HepG2 (cell line): ENCODE results near the gene ST3GAL4. TPM values are rescaled to one million over a fixed set of nuclear protein-coding genes. Genes with fewer than 3 reads are reported as not detected.

Experiments
- ATAC-seq: fragments of 200-7000 bp; cut with Tn5 transposase; 3 replicates; pipeline ENCODE4 v1.9.1; 2020; ENCODE audit warnings: mild to moderate bottlenecking, moderate library complexity
- BruUV-seq: library from RNA; stranded (reverse); fragments of 400-500 nt; replicated peaks from 2 replicates; lab custom pipeline; 2021; lab: Mats Ljungman, UMichigan
- CTCF ChIA-PET: fragments of 300-600 bp; formaldehyde crosslinking; extraction: SDS; loops from one replicate; lab custom pipeline; 2021; ENCODE audit warnings: low total read pairs, inconsistent platforms, low intra/inter-chr PET ratio; lab: Yijun Ruan, JAX
- POLR2A ChIA-PET: fragments of 350-600 bp; sonication (Branson Sonifier 250); formaldehyde crosslinking; loops from one replicate; lab custom pipeline; 2020; ENCODE audit warnings: antibody characterized with exemption, inconsistent platforms; lab: Yijun Ruan, JAX
- DNase-seq: peaks from one replicate; pipeline ENCODE4 v3.0.0-alpha.2; 2015; ENCODE audit warnings: low spot score
- FAIRE-seq: peaks from 3 replicates; lab custom pipeline; 2011; peaks lifted over from hg19 to GRCh38; lab: Jason Lieb, UNC
- H2AFZ ChIP-seq: one replicate; pipeline ENCODE4 v1.6.1; 2011; ENCODE audit warnings: low read length, inconsistent platforms
- H3K27ac ChIP-seq: fragments of 300-600 bp; 3 replicates; pipeline ENCODE4 v1.8.0; 2011; ENCODE audit warnings: mixed run types, mild to moderate bottlenecking, mixed read lengths, low read length, inconsistent platforms; ENCODE audit not compliant: insufficient read depth; ENCODE audit errors: extremely low read length
- H3K27me3 ChIP-seq, 2 experiments: fragments of 200-600 bp in 1 of 2; 2 replicates in 1 of 2; 3 replicates in 1 of 2; pipeline versions ENCODE4 v1.6.0 to v1.8.0; 2011; ENCODE audit warnings: low read length in 2 of 2, mild to moderate bottlenecking in 2 of 2, moderate library complexity in 2 of 2, inconsistent platforms in 1 of 2; ENCODE audit not compliant: insufficient read depth in 2 of 2, control insufficient read depth in 1 of 2
- H3K36me3 ChIP-seq, 2 experiments: fragments of 200-600 bp in 1 of 2; replicated peaks in 1 of 2; 2 replicates in 1 of 2; 3 replicates in 1 of 2; pipeline versions ENCODE4 v1.5.1 to v1.8.0; 2011; ENCODE audit warnings: low read length in 2 of 2, inconsistent platforms in 1 of 2; ENCODE audit not compliant: insufficient read depth in 2 of 2, control insufficient read depth in 1 of 2
- H3K4me1 ChIP-seq: 2 replicates; pipeline ENCODE4 v1.5.1; 2012; ENCODE audit warnings: low read length, inconsistent platforms; ENCODE audit not compliant: insufficient read depth
- H3K4me2 ChIP-seq: 2 replicates; pipeline ENCODE4 v1.6.0; 2011; ENCODE audit warnings: low read depth, low read length, inconsistent platforms
- H3K4me3 ChIP-seq, 3 experiments: fragments of 200-600 bp in 1 of 3; sonication (generic), shearing (Covaris generic) in 1 of 3; replicated peaks in 1 of 3; 2 replicates each; pipeline ENCODE4 v1.5.1; 2011 to 2016; ENCODE audit warnings: low read length in 3 of 3, inconsistent platforms in 2 of 3, low read depth in 2 of 3, mild to moderate bottlenecking in 2 of 3, control low read depth in 1 of 3, mixed read lengths in 1 of 3; ENCODE audit not compliant: insufficient read depth in 1 of 3
- H3K79me2 ChIP-seq: one replicate; pipeline ENCODE4 v1.6.1; 2011; ENCODE audit warnings: low read length, inconsistent platforms; ENCODE audit not compliant: insufficient read depth
- H3K9ac ChIP-seq: 2 replicates; pipeline ENCODE4 v1.6.0; 2011; ENCODE audit warnings: mild to moderate bottlenecking, low read depth, low read length, inconsistent platforms; ENCODE audit not compliant: insufficient read depth
- H3K9me3 ChIP-seq: 2 replicates; pipeline ENCODE4 v1.5.1; 2012; ENCODE audit warnings: mild to moderate bottlenecking, low read length
- H4K20me1 ChIP-seq: 2 replicates; pipeline ENCODE4 v1.6.0; 2011; ENCODE audit warnings: inconsistent platforms, mild to moderate bottlenecking, low read length, moderate library complexity; ENCODE audit not compliant: insufficient read depth
- ELF4 ChIP-seq: sonication (generic); formaldehyde crosslinking; IDR thresholded peaks from 2 replicates; pipeline ENCODE4 v1.5.0; 2020; ENCODE audit warnings: missing genetic modification reagents, mild to moderate bottlenecking, moderate library complexity, borderline replicate concordance
- FIP1L1 ChIP-seq: fragments of 200-400 bp; formaldehyde crosslinking; IDR thresholded peaks from 2 replicates; pipeline ENCODE4 v1.6.1; 2018; ENCODE audit warnings: low read depth, mild to moderate bottlenecking, low read length, moderate library complexity, borderline replicate concordance; ENCODE audit not compliant: insufficient read depth
- HOXA3 ChIP-seq: sonication (generic); formaldehyde crosslinking; IDR thresholded peaks from 2 replicates; pipeline ENCODE4 v1.5.0; 2020; ENCODE audit warnings: missing genetic modification reagents
- JUNB ChIP-seq: sonication (generic); formaldehyde crosslinking; IDR thresholded peaks from 2 replicates; pipeline ENCODE4 v1.8.0; 2022; ENCODE audit warnings: missing genetic modification reagents, mild to moderate bottlenecking, borderline replicate concordance
- MATR3 ChIP-seq: sonication (generic); formaldehyde crosslinking; IDR thresholded peaks from 2 replicates; pipeline ENCODE4 v1.4.0; 2020; ENCODE audit warnings: missing genetic modification reagents
- NRL ChIP-seq: sonication (generic); formaldehyde crosslinking; IDR thresholded peaks from 2 replicates; pipeline ENCODE4 v1.5.0; 2020; ENCODE audit warnings: missing genetic modification reagents, mild to moderate bottlenecking, moderate library complexity, borderline replicate concordance
- SP2 ChIP-seq: sonication (generic); formaldehyde crosslinking; IDR thresholded peaks from 2 replicates; pipeline ENCODE4 v1.5.1; 2020; ENCODE audit warnings: mild to moderate bottlenecking, missing genetic modification reagents
- ZNF18 ChIP-seq: sonication (generic); formaldehyde crosslinking; IDR thresholded peaks from 2 replicates; pipeline ENCODE4 v1.8.0; 2022; ENCODE audit warnings: mild to moderate bottlenecking, missing genetic modification reagents; ENCODE audit not compliant: insufficient replicate concordance
- ZNF232 ChIP-seq: sonication (generic); formaldehyde crosslinking; IDR thresholded peaks from 2 replicates; pipeline ENCODE4 v1.4.0; 2020; ENCODE audit warnings: missing genetic modification reagents, borderline replicate concordance
- ZNF260 ChIP-seq: sonication (generic); formaldehyde crosslinking; IDR thresholded peaks from 2 replicates; pipeline ENCODE4 v1.4.0; 2020; ENCODE audit warnings: missing genetic modification reagents, low read depth, mild to moderate bottlenecking, borderline replicate concordance
- ZNF615 ChIP-seq: sonication (generic); formaldehyde crosslinking; IDR thresholded peaks from 2 replicates; pipeline ENCODE4 v1.5.0; 2020; ENCODE audit warnings: mild to moderate bottlenecking, missing genetic modification reagents, borderline replicate concordance
- WGBS: methylation state at CpG from one replicate; pipeline ENCODE4 v1.1.6; 2017; ENCODE audit warnings: low lambda C conversion rate; 5-methylcytosine and 5-hydroxymethylcytosine counted together
- in situ Hi-C: cut with HindIII; loops from 2 replicates; pipeline ENCODE4 v1.10.0; 2017; ENCODE audit warnings: low pct_unique_long_range_greater_than_20kb; ENCODE audit not compliant: extremely low pct_ligation_motif_present
- intact Hi-C: fragments of 100-400 bp; cut with micrococcal nuclease; formaldehyde crosslinking; loops from one replicate; pipeline ENCODE4 v1.10.0; 2022; ENCODE audit not compliant: unreplicated experiment
- polyA plus RNA-seq, 8 experiments: library from polyadenylated mRNA; depleted of rRNA in 3 of 8; stranded (reverse) in 7 of 8; unstranded in 1 of 8; fragments of >200 nt; fragmentation: Illumina TruSeq in 4 of 8; extraction: Trizol in 4 of 8; gene quantifications; 2 replicates each; pipeline versions ENCODE4 v1.2.1 to v1.2.3, GENCODE V29; 2011 to 2016; ENCODE audit warnings: low read depth in 4 of 8, missing spikeins in 1 of 8, mixed read lengths in 1 of 8; ENCODE audit not compliant: insufficient read depth in 1 of 8
- total RNA-seq, 5 experiments: library from RNA; depleted of rRNA; stranded (reverse); fragments of >200 nt; fragmentation: Illumina TruSeq; extraction: Trizol; gene quantifications; 2 replicates each; pipeline ENCODE4 v1.2.3, GENCODE V29; 2016; ENCODE audit warnings: low read depth in 1 of 5
- TF ChIP-seq, protein P1 (sequence below): sonication (generic); formaldehyde crosslinking; IDR thresholded peaks from 2 replicates; pipeline ENCODE4 v1.5.0; 2020; ENCODE audit warnings: mild to moderate bottlenecking, missing genetic modification reagents

ST3GAL4 gene
- total and polyA plus RNA-seq, 2 of the 13 experiments (the other 11 are each of a cell fraction or from before 2014, with no cell fraction given) = 9.1 to 13.3 TPM

DNA sequence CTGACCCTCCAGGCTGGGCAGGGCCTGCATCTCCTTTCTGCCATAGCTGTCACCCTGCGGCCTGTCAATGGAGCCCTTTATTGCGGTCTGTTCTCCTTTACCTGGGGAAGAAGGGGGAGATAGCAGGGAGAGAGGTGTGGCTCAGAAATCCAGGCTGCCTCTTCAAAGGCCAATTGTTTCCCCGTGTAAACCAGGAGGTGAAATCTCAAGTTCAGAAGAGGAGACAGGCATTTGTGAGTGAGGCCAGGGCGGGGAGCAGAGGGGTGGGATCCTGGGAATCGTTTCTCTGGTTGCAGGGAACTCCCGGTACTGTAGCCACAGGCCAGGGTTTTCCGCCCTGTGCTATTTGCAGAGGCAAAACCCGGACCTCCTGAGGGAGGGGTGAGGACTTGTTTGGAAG lies 42.5 kb upstream of the ST3GAL4 start:
- DNase-seq = no peak
- no peak for ATAC-seq
- in situ Hi-C loops (no loop called here), intact Hi-C loops (no loop called here)
- H3K9ac ChIP-seq = no peak overlapping the region
- no TSS peak for BruUV-seq
- no peak overlapping the region for H3K4me2 ChIP-seq
- TF ChIP-seq ZNF18 (CRISPR knock-in tag) (no peak), ZNF232 (CRISPR knock-in tag) (no peak), HOXA3 (CRISPR knock-in tag) (no peak), ZNF615 (CRISPR knock-in tag) (no peak), NRL (CRISPR knock-in tag) (no peak), ELF4 (CRISPR knock-in tag) (no peak), ZNF260 (CRISPR knock-in tag) (no peak), FIP1L1 (no peak), JUNB (no peak), MATR3 (CRISPR knock-in tag) (no peak), SP2 (CRISPR knock-in tag) (no peak)
- TF ChIP-seq, protein P1, sequence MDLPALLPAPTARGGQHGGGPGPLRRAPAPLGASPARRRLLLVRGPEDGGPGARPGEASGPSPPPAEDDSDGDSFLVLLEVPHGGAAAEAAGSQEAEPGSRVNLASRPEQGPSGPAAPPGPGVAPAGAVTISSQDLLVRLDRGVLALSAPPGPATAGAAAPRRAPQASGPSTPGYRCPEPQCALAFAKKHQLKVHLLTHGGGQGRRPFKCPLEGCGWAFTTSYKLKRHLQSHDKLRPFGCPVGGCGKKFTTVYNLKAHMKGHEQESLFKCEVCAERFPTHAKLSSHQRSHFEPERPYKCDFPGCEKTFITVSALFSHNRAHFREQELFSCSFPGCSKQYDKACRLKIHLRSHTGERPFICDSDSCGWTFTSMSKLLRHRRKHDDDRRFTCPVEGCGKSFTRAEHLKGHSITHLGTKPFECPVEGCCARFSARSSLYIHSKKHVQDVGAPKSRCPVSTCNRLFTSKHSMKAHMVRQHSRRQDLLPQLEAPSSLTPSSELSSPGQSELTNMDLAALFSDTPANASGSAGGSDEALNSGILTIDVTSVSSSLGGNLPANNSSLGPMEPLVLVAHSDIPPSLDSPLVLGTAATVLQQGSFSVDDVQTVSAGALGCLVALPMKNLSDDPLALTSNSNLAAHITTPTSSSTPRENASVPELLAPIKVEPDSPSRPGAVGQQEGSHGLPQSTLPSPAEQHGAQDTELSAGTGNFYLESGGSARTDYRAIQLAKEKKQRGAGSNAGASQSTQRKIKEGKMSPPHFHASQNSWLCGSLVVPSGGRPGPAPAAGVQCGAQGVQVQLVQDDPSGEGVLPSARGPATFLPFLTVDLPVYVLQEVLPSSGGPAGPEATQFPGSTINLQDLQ = no peak
- H3K27me3 ChIP-seq = no peaks in the 10 kb centered on the region
- CTCF ChIA-PET = no interaction called here
- no peak for FAIRE-seq
- no peak overlapping the region for H2AFZ ChIP-seq
- POLR2A ChIA-PET = no interaction called here
- 84% methylated on average over 8 of the region's 8 CpGs for WGBS
- H3K79me2 ChIP-seq = no peaks in the 10 kb centered on the region
- no peaks in the 10 kb centered on the region for H4K20me1 ChIP-seq
- H3K9me3 ChIP-seq = no peaks in the 10 kb centered on the region
- peaks cover 0 to 17% of the 10 kb centered on the region in 2 experiments; a peak in 3 of 5 replicates for H3K36me3 ChIP-seq
- no peak overlapping the region for H3K4me3 ChIP-seq
- no peaks in the 10 kb centered on the region for H3K4me1 ChIP-seq
- no peak overlapping the region for H3K27ac ChIP-seq
